Activated CD8-positive, alpha-beta memory T cell treated with anti-CD3 and anti-CD28 coated beads for 48 hours (primary cell): ENCODE measurements around the gene IFNGR2.

ENCODE experiments used
- DNase-seq, 3 experiments: peaks; one replicate each; pipeline ENCODE4 v3.0.0-alpha.2; 2020; ENCODE audit warnings: low read depth in 2 of 3, low spot score in 2 of 3

The IFNGR2 gene

GRCh38 chr21:33481314-33481943, 78.2 kb downstream of the IFNGR2 start:
- no peak for DNase-seq
